Right atrium auricular region (tissue), 2 donors: ENCODE data around the gene NUDT4. TPM values are rescaled to one million over a fixed set of nuclear protein-coding genes. Genes with fewer than 3 reads are reported as not detected.

ENCODE experiments used
- DNase-seq: peaks from one replicate; pipeline ENCODE4 v3.0.0-alpha.2; 2019; ENCODE audit warnings: low spot score
- H3K27ac ChIP-seq, 2 donors: fragments of 200-600 bp; sonication (generic); 1 replicate in 1 of 2; 2 replicates in 1 of 2; pipeline ENCODE4 v1.5.1; 2016 to 2019
- H3K27me3 ChIP-seq, 2 donors: fragments of 200-600 bp; sonication (generic); one replicate each; pipeline versions ENCODE4 v1.5.1 to v1.6.0; 2017 to 2019
- H3K36me3 ChIP-seq: fragments of 200-600 bp; sonication (generic); one replicate; pipeline ENCODE4 v1.5.1; 2016
- H3K4me1 ChIP-seq, 2 donors: fragments of 200-600 bp; sonication (generic); one replicate each; pipeline versions ENCODE4 v1.5.1 to v1.6.0; 2017 to 2019
- H3K4me3 ChIP-seq, 2 donors: fragments of 200-600 bp; sonication (generic); 1 replicate in 1 of 2; 2 replicates in 1 of 2; pipeline ENCODE4 v1.5.1; 2017 to 2019; ENCODE audit warnings: mild to moderate bottlenecking in 1 of 2, moderate library complexity in 1 of 2
- H3K9me3 ChIP-seq, 2 donors: fragments of 200-600 bp; sonication (generic); one replicate each; pipeline ENCODE4 v1.5.1; 2019
- CTCF ChIP-seq, 2 donors: fragments of 200-600 bp; sonication (generic); IDR thresholded peaks; one replicate each; pipeline ENCODE4 v1.5.1; 2019; ENCODE audit warnings: antibody characterized with exemption in 2 of 2
- total RNA-seq, 2 donors: library from RNA; depleted of rRNA; stranded (reverse); fragments of >200 nt; gene quantifications; one replicate each; pipeline ENCODE4 v1.1.0, GENCODE V29; 2016

Gene NUDT4
- total RNA-seq, 2 donors from 2014 or later = 103 to 158 TPM

- no peak for TF ChIP-seq CTCF (IDR thresholded peaks at IDR 0.05)
- no peak overlapping the region for H3K27ac ChIP-seq
Observed at GRCh38 chr12:93338598-93338997, 39.1 kb upstream of the NUDT4 start.

GRCh38 chr12:93339695-93340094 lies 38.0 kb upstream of the NUDT4 start:
- no peak for DNase-seq
- H3K27ac ChIP-seq = no peak overlapping the region
- H3K36me3 ChIP-seq = no peaks in the 10 kb centered on the region
- H3K27me3 ChIP-seq = no peaks in the 10 kb centered on the region
- TF ChIP-seq CTCF (IDR thresholded peaks at IDR 0.05) = no peak
- no peaks in the 10 kb centered on the region for H3K9me3 ChIP-seq
- H3K4me3 ChIP-seq = no peak overlapping the region
- peaks cover 0 to 16% of the 10 kb centered on the region in 2 donors for H3K4me1 ChIP-seq

More at GRCh38 chr12:93338598-93338997, 39.1 kb upstream of the NUDT4 start:
- Histone ChIP-seq H3K4me1 (peaks cover 0 to 16% of the 10 kb centered on the region in 2 donors), H3K9me3 (no peaks in the 10 kb centered on the region), H3K36me3 (no peaks in the 10 kb centered on the region), H3K4me3 (no peak overlapping the region), H3K27me3 (no peaks in the 10 kb centered on the region)
- no peak for DNase-seq

GRCh38 chr12:93341409-93342049 lies 36.2 kb upstream of the NUDT4 start:
- H3K4me1 ChIP-seq = peaks cover 0 to 3% of the 10 kb centered on the region in 2 donors
- H3K27ac ChIP-seq = no peak overlapping the region
- no peak for DNase-seq
- no peak for TF ChIP-seq CTCF (IDR thresholded peaks at IDR 0.05)
- no peak overlapping the region for H3K4me3 ChIP-seq
- H3K27me3 ChIP-seq = no peaks in the 10 kb centered on the region
- no peaks in the 10 kb centered on the region for H3K9me3 ChIP-seq
- H3K36me3 ChIP-seq = no peaks in the 10 kb centered on the region

- DNase-seq = no peak
- Histone ChIP-seq H3K4me3 (no peak overlapping the region), H3K4me1 (no peaks in the 10 kb centered on the region), H3K27me3 (no peaks in the 10 kb centered on the region), H3K9me3 (no peaks in the 10 kb centered on the region), H3K27ac (no peak overlapping the region), H3K36me3 (no peaks in the 10 kb centered on the region)
- TF ChIP-seq CTCF (IDR thresholded peaks at IDR 0.05) = no peak
Observed at GRCh38 chr12:93347054-93347785, 30.5 kb upstream of the NUDT4 start.

GRCh38 chr12:93348575-93349435 lies 28.9 kb upstream of the NUDT4 start:
- DNase-seq = no peak
- H3K27ac ChIP-seq = no peak overlapping the region

More at GRCh38 chr12:93348575-93349435, 28.9 kb upstream of the NUDT4 start:
- no peaks in the 10 kb centered on the region for H3K9me3 ChIP-seq
- no peak for TF ChIP-seq CTCF (IDR thresholded peaks at IDR 0.05)
- no peaks in the 10 kb centered on the region for H3K27me3 ChIP-seq
- H3K4me3 ChIP-seq = no peak overlapping the region
- H3K36me3 ChIP-seq = no peaks in the 10 kb centered on the region
- no peaks in the 10 kb centered on the region for H3K4me1 ChIP-seq
